ENCODE results near the gene HOXC12. TPM values are rescaled to one million over a fixed set of nuclear protein-coding genes. Genes with fewer than 3 reads are reported as not detected.

HOXC12 gene
- total RNA-seq, 4 donors from 2014 or later, result not detected

DNA sequence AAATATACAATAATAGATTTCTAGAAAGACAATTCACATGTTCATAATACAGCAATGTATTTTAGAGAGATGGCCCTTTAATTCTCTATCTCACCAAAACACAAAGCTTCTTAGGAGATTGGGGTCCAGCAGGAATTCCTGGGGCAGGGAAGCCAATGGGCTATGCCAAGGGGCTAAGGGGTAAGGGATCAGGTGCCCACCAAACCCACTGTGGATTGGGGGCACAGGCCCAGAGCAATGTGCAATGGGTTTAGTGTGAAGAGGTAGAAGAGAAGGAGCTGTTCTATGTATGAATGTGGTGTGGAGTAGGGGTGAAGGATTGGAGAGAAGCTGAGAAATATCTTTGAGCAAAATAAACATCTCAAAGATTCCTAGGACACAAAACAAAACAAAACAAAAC, 13.5 kb upstream of the HOXC12 start:
- Histone ChIP-seq H3K36me3 (no peaks in the 10 kb centered on the region), H3K4me3 (replicated peaks in 1 of 3) (no peak overlapping the region), H3K9me3 (no peaks in the 10 kb centered on the region), H3K27me3 (peaks cover 63% of the 10 kb centered on the region), H3K4me1 (peaks cover 0 to 17% of the 10 kb centered on the region in 2 donors), H3K27ac (no peak overlapping the region)
- intact Hi-C loops (cut with DNase I), result no loop called here
- no peak for TF ChIP-seq CTCF (IDR thresholded peaks at IDR 0.05)
- no peak for DNase-seq

DNA sequence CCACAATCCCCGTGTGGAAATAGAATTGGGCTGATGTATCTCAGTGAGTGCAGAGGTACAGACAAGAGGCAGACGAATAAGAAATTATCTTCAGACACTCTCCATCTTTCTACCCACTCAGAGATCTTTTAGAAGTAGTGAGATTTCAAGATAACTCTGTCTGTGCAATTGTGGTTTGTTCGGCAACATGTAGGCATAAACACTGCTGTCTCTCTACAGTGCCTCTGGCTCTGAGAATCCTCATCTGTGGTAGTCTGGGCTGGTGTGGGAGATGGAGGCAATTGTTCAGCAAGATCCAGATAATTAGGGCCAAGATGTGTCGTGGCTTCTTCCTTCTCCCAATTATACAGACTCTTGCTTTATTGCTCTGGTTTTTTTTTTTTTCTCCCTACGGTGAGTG, 13.0 kb upstream of the HOXC12 start:
- Histone ChIP-seq H3K27me3 (peaks cover 68% of the 10 kb centered on the region), H3K4me3 (replicated peaks in 1 of 3) (no peak overlapping the region), H3K27ac (no peak overlapping the region), H3K9me3 (no peaks in the 10 kb centered on the region), H3K4me1 (peaks cover 0 to 17% of the 10 kb centered on the region in 2 donors), H3K36me3 (no peaks in the 10 kb centered on the region)
- no peak for TF ChIP-seq CTCF (IDR thresholded peaks at IDR 0.05)
- TF ChIP-seq POLR2A (IDR thresholded peaks at IDR 0.05), result no peak
- WGBS, 2 donors, result 16 to 20% methylated on average over 5 of the region's 5 CpGs
- intact Hi-C loops (cut with DNase I), result no loop called here
- no peak for DNase-seq

DNA sequence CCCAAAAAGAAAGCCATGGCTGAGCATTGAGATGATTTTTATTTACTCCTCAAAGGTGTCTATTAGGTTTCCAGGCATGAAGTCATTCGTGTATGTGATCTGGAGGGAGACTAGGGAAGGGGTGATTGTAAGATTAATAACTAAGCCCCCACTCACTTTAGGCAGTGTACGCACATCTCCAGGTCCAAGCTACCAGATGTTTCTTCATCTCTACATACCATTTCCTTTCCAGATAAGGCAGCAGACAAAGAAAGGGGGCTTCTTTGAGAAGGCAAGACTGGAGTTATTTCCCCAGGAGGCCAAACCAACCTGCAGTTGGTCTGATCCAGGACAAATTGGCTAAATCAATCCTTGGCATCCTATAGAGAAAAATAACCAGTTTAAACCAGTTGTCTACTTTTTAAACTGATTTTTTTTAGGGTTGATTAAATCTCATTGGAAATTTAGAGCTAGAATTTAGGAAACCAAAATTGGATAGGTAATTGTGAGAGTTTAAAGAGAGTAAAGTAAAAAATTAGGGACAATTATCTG, 12.2 kb upstream of the HOXC12 start:
- Histone ChIP-seq H3K4me1 (peaks cover 0 to 17% of the 10 kb centered on the region in 2 donors), H3K27me3 (peaks cover 72% of the 10 kb centered on the region), H3K4me3 (replicated peaks in 1 of 3) (no peak overlapping the region), H3K9me3 (no peaks in the 10 kb centered on the region), H3K36me3 (no peaks in the 10 kb centered on the region), H3K27ac (no peak overlapping the region)
- TF ChIP-seq POLR2A (IDR thresholded peaks at IDR 0.05) (no peak), CTCF (IDR thresholded peaks at IDR 0.05) (no peak)
- DNase-seq, result no peak
- intact Hi-C loops (cut with DNase I), result no loop called here
- WGBS, 2 donors, result 27 to 37% methylated on average over 2 of the region's 2 CpGs

GRCh38 chr12:53944209-53944608, 10.5 kb upstream of the HOXC12 start:
- WGBS, 2 donors, result 29 to 31% methylated on average over 4 of the region's 4 CpGs
- intact Hi-C loops (cut with DNase I), result no loop called here
- Histone ChIP-seq H3K4me3 (replicated peaks in 1 of 3) (no peak overlapping the region), H3K27me3 (peaks cover 65% of the 10 kb centered on the region), H3K36me3 (no peaks in the 10 kb centered on the region), H3K4me1 (peaks cover 0 to 6% of the 10 kb centered on the region in 2 donors), H3K27ac (no peak overlapping the region), H3K9me3 (no peaks in the 10 kb centered on the region)
- TF ChIP-seq CTCF (IDR thresholded peaks at IDR 0.05) (no peak), POLR2A (IDR thresholded peaks at IDR 0.05) (no peak)
- no peak for DNase-seq

DNA sequence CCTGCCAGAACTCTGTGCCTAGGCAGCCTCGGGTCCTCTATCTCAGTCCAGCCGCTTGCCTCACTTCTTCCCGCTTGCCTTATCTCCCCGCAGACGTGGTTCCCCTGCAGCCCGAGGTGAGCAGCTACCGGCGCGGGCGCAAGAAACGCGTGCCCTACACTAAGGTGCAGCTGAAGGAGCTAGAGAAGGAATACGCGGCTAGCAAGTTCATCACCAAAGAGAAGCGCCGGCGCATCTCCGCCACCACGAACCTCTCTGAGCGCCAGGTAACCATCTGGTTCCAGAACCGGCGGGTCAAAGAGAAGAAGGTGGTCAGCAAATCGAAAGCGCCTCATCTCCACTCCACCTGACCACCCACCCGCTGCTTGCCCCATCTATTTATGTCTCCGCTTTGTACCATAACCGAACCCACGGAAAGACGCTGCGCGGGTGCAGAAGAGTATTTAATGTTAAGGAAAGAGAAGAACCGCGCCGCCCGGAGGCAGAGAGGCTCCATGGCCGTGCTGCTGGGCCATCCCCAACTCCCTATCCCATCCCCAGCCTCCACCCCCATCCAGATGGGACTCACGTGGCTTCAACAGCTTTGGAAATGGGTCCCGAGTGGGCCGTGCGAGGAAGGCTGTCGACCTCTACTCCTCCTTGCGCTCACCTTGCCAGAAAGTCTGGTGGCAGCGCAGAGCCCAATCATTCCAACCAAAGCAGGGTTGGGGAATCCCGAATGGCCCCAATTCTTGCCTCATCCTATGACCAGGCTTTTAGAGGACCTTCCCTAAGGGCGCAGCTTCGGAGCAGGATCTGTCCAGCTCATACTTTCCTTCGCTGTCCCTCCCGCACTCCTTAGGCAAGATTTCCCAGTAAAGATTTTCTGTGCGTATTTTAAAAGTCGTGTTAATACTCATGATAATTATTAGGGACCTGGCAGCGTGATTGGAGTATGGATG, 9.5 kb upstream of the HOXC12 start:
- peaks cover 60% of the 10 kb centered on the region for H3K27me3 ChIP-seq
- no peak overlapping the region for H3K27ac ChIP-seq
- 12 to 16% methylated on average over 48 to 51 of the region's 51 CpGs for WGBS, 2 donors
- H3K9me3 ChIP-seq, result no peaks in the 10 kb centered on the region
- H3K36me3 ChIP-seq, result no peaks in the 10 kb centered on the region
- no peak overlapping the region for H3K4me3 ChIP-seq (replicated peaks in 1 of 3)
- no peak for DNase-seq
- H3K4me1 ChIP-seq, result no peaks in the 10 kb centered on the region
- TF ChIP-seq CTCF (IDR thresholded peaks at IDR 0.05) (no peak), POLR2A (IDR thresholded peaks at IDR 0.05) (no peak)
- intact Hi-C loops (cut with DNase I), result no loop called here

All from thyroid gland (tissue), 4 donors.